Transverse colon (tissue), 4 donors: ENCODE measurements around the gene OR2V1. TPM values are rescaled to one million over a fixed set of nuclear protein-coding genes. Genes with fewer than 3 reads are reported as not detected.

ENCODE experiments used
- DNase-seq: peaks from one replicate; pipeline ENCODE4 v3.0.0-alpha.2; 2019
- H3K27ac ChIP-seq, 4 donors: fragments of 200-600 bp; sonication (generic); 2 replicates each; pipeline ENCODE4 v1.5.1; 2016 to 2018; ENCODE audit warnings: inconsistent platforms in 4 of 4
- H3K27me3 ChIP-seq: fragments of 200-600 bp; sonication (generic); 2 replicates; pipeline ENCODE4 v1.5.1; 2017; ENCODE audit warnings: inconsistent platforms
- H3K36me3 ChIP-seq, 4 donors: fragments of 200-600 bp; sonication (generic); 2 replicates each; pipeline ENCODE4 v1.5.1; 2017 to 2019; ENCODE audit warnings: inconsistent platforms in 4 of 4
- H3K4me1 ChIP-seq, 4 donors: fragments of 200-600 bp; sonication (generic); 2 replicates each; pipeline ENCODE4 v1.5.1; 2017 to 2020; ENCODE audit warnings: inconsistent platforms in 4 of 4
- H3K4me3 ChIP-seq, 4 donors: fragments of 200-600 bp; sonication (generic); 1 replicate in 1 of 4; 2 replicates in 3 of 4; pipeline versions ENCODE4 v1.5.1 to v1.6.1; 2017 to 2019; ENCODE audit warnings: inconsistent platforms in 4 of 4
- H3K9me3 ChIP-seq, 2 donors: fragments of 200-600 bp; sonication (generic); 2 replicates each; pipeline ENCODE4 v1.5.1; 2017 to 2019; ENCODE audit warnings: inconsistent platforms in 2 of 2
- CTCF ChIP-seq, 5 experiments: fragments of 200-600 bp in 3 of 5; fragments of 450-650 bp in 2 of 5; sonication (generic) in 3 of 5; IDR thresholded peaks; 1 replicate in 2 of 5; 2 replicates in 3 of 5; pipeline ENCODE4 v1.5.1; 2016 to 2017; ENCODE audit warnings: antibody characterized with exemption in 5 of 5, inconsistent platforms in 3 of 5, mild to moderate bottlenecking in 2 of 5, moderate library complexity in 1 of 5
- EP300 ChIP-seq: sonication (generic); formaldehyde crosslinking; IDR thresholded peaks from one replicate; pipeline ENCODE4 v1.6.1; 2017; ENCODE audit warnings: antibody characterized with exemption, low read depth
- POLR2A ChIP-seq: fragments of 450-650 bp; IDR thresholded peaks from one replicate; pipeline ENCODE4 v1.6.1; 2016; ENCODE audit warnings: antibody characterized with exemption, mild to moderate bottlenecking, moderate library complexity
- POLR2AphosphoS5 ChIP-seq, 3 donors: sonication (generic); formaldehyde crosslinking; IDR thresholded peaks; one replicate each; pipeline ENCODE4 v1.6.1; 2016; ENCODE audit warnings: antibody characterized with exemption in 3 of 3
- WGBS, 2 donors: methylation state at CpG; one replicate each; pipeline ENCODE4 v1.1.5; 2018; ENCODE audit warnings: low coverage in 1 of 2; 5-methylcytosine and 5-hydroxymethylcytosine counted together
- in situ Hi-C, 4 donors: fragments of 200-750 bp; cut with MboI; loops; one replicate each; pipeline versions ENCODE4 v1.15.0 to v1.15.1; 2017; ENCODE audit warnings: low sequenced_read_pairs in 3 of 4, low pct_ligation_motif_present in 1 of 4, low pct_unique_long_range_greater_than_20kb in 1 of 4
- intact Hi-C: fragments of 100-400 bp; cut with DNase I; formaldehyde crosslinking; loops from one replicate; pipeline ENCODE4 v1.15.1; 2023; ENCODE audit warnings: low total_unique reads
- total RNA-seq, 4 donors: library from RNA; depleted of rRNA; stranded (reverse); fragments of >200 nt; gene quantifications; one replicate each; pipeline ENCODE4 v1.1.0, GENCODE V29; 2016

OR2V1 gene
- total RNA-seq, 4 donors from 2014 or later, result not detected

DNA sequence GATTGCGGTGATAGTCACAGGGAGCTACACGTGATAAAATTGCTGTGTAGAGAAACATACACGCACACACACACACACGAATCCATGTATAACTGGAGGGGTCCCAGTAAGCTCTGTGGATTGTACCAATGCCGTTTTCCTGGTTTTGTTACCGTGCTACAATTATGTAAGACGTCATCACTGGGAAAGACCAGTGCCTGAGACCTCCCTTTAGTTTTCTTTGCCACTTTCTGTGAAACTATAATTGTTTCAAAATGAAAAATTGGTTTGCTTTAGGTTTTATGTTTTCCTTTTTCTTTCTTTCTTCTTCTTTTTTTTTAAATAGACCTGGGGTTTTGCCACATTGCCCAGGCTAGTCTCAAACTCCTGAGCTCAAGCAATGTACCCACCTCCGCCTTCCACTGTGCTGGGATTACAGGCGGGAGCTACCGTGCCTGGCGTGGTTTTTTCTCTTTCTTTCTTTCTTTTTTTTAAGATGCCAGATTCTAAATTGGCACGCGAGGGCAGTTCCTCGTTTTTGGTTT is 37.7 kb upstream of the OR2V1 start:
- Histone ChIP-seq H3K9me3 (no peaks in the 10 kb centered on the region), H3K27me3 (peaks cover 99% of the 10 kb centered on the region), H3K27ac (no peak overlapping the region), H3K4me1 (peaks cover 0 to 17% (median 12%) of the 10 kb centered on the region in 4 donors), H3K36me3 (no peaks in the 10 kb centered on the region), H3K4me3 (no peak overlapping the region)
- DNase-seq, result no peak
- intact Hi-C loops (no loop called here), in situ Hi-C loops (no loop called here)
- no peak for TF ChIP-seq CTCF (IDR thresholded peaks at IDR 0.05)
- TF ChIP-seq POLR2AphosphoS5 (IDR thresholded peaks at IDR 0.05), result no peak
- no peak for TF ChIP-seq POLR2A
- TF ChIP-seq EP300, result no peak
- WGBS, 2 donors, result 33 to 42% methylated on average over 14 of the region's 14 CpGs

DNA sequence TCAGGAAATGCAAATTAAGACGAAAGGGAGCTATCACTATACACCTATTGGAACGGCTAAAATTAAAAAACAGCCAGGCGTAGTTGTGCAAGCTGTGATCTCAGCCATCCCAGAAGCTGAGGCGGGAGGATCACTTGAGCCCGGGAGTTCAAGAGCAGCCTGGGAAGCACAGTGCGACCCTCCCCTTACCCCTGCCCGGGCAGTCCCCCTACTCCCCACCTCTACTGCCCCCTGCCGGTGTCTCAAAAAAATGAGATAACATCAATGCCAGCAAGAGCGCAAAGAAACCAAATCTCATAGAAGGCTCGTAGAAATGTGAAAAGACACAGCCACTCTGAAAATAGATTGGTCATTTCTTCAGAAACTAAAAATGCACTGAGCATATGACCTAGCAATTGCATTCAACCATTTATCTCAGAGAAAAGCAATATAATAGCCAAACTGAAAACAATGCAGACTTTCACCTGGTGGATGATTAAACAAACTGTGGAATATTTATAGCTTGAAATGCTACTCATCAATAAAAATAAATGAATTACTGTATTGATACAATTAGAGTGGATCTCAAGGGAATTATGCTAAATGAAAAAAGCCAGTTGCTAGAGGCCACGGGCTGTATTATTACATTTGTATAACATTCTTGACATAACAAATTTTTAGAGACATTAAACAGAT is 37.0 kb upstream of the OR2V1 start:
- Histone ChIP-seq H3K4me3 (no peak overlapping the region), H3K27me3 (peaks cover 98% of the 10 kb centered on the region), H3K4me1 (peaks cover 0 to 12% (median 9%) of the 10 kb centered on the region in 4 donors), H3K27ac (no peak overlapping the region), H3K36me3 (no peaks in the 10 kb centered on the region), H3K9me3 (no peaks in the 10 kb centered on the region)
- WGBS, 2 donors, result 8% methylated on average over 6 to 11 of the region's 11 CpGs
- peak in 4 of 5 experiments; percentile 22 to 42 (median 27) for TF ChIP-seq CTCF (IDR thresholded peaks at IDR 0.05)
- no peak for TF ChIP-seq POLR2AphosphoS5 (IDR thresholded peaks at IDR 0.05)
- no peak for DNase-seq
- in situ Hi-C loops (no loop called here), intact Hi-C loops (no loop called here)

- no peak for TF ChIP-seq CTCF (IDR thresholded peaks at IDR 0.05)
- no peak for TF ChIP-seq POLR2AphosphoS5 (IDR thresholded peaks at IDR 0.05)
- TF ChIP-seq EP300, result no peak
- no peak for TF ChIP-seq POLR2A
- no peaks in the 10 kb centered on the region for H3K9me3 ChIP-seq
- in situ Hi-C loops (no loop called here), intact Hi-C loops (no loop called here)
- H3K4me3 ChIP-seq, result no peak overlapping the region
- H3K36me3 ChIP-seq, result no peaks in the 10 kb centered on the region
- H3K27ac ChIP-seq, result no peak overlapping the region
- WGBS, 2 donors, result 33 to 40% methylated on average over 6 of the region's 6 CpGs
- H3K4me1 ChIP-seq, result peaks cover 0 to 12% (median 9%) of the 10 kb centered on the region in 4 donors
- peaks cover 91% of the 10 kb centered on the region for H3K27me3 ChIP-seq
- no peak for DNase-seq
Measured at GRCh38 chr5:181166812-181167733, 36.1 kb upstream of the OR2V1 start.
